H9 (cell line): ENCODE data around the gene HOXD4. TPM values are rescaled to one million over a fixed set of nuclear protein-coding genes. Genes with fewer than 3 reads are reported as not detected.

ENCODE experiments used
- DNase-seq: peaks from one replicate; pipeline ENCODE4 v3.0.0-alpha.2; 2017
- H2AFZ ChIP-seq: one replicate; pipeline ENCODE4 v1.6.1; 2013; ENCODE audit warnings: mild to moderate bottlenecking, low read length, control low read depth, moderate library complexity
- H2AK5ac ChIP-seq: 2 replicates; pipeline ENCODE4 v1.6.1; 2013; ENCODE audit warnings: low read length, control low read depth, mixed read lengths; ENCODE audit not compliant: insufficient read length
- H2BK120ac ChIP-seq: one replicate; pipeline ENCODE4 v1.6.1; 2013; ENCODE audit warnings: low read depth, mild to moderate bottlenecking, low read length, control low read depth, inconsistent platforms; ENCODE audit not compliant: poor library complexity, severe bottlenecking
- H2BK12ac ChIP-seq: 2 replicates; pipeline ENCODE4 v1.6.1; 2013; ENCODE audit warnings: low read length, control low read depth, mixed read lengths, low read depth; ENCODE audit not compliant: insufficient read length
- H2BK15ac ChIP-seq: 2 replicates; pipeline ENCODE4 v1.6.1; 2013; ENCODE audit warnings: low read depth, low read length, control low read depth
- H2BK20ac ChIP-seq: one replicate; pipeline ENCODE4 v1.6.1; 2013; ENCODE audit warnings: low read depth, mild to moderate bottlenecking, low read length, control low read depth, inconsistent platforms; ENCODE audit not compliant: poor library complexity, severe bottlenecking
- H2BK5ac ChIP-seq: 2 replicates; pipeline ENCODE4 v1.6.1; 2013; ENCODE audit warnings: low read length, control low read depth, mixed read lengths; ENCODE audit not compliant: insufficient read length
- H3K14ac ChIP-seq: 2 replicates; pipeline ENCODE4 v1.6.1; 2013; ENCODE audit warnings: low read length, control low read depth; ENCODE audit not compliant: insufficient read depth
- H3K18ac ChIP-seq: 2 replicates; pipeline ENCODE4 v1.6.1; 2013; ENCODE audit warnings: low read depth, mild to moderate bottlenecking, mixed read lengths, low read length, control low read depth; ENCODE audit not compliant: insufficient read length
- H3K23ac ChIP-seq: 2 replicates; pipeline ENCODE4 v1.6.1; 2013; ENCODE audit warnings: low read length, control low read depth, mixed read lengths, low read depth; ENCODE audit not compliant: insufficient read length
- H3K23me2 ChIP-seq: 2 replicates; pipeline ENCODE4 v1.6.1; 2013; ENCODE audit warnings: low read depth, mild to moderate bottlenecking, mixed read lengths, low read length, control low read depth; ENCODE audit not compliant: insufficient read length, poor library complexity, severe bottlenecking
- H3K27ac ChIP-seq: 2 replicates; pipeline ENCODE4 v1.5.1; 2013; ENCODE audit warnings: low read length, control low read depth, mixed read lengths, low read depth; ENCODE audit not compliant: insufficient read length
- H3K27me3 ChIP-seq: 2 replicates; pipeline ENCODE4 v1.6.1; 2013; ENCODE audit warnings: low read length, control low read depth, inconsistent platforms; ENCODE audit not compliant: insufficient read depth
- H3K4ac ChIP-seq: 2 replicates; pipeline ENCODE4 v1.6.1; 2013; ENCODE audit warnings: low read depth, mild to moderate bottlenecking, control low read depth, inconsistent platforms, low read length, moderate library complexity
- H3K4me1 ChIP-seq: 2 replicates; pipeline ENCODE4 v1.6.1; 2013; ENCODE audit warnings: low read length, control low read depth, inconsistent platforms; ENCODE audit not compliant: insufficient read depth
- H3K4me2 ChIP-seq: 2 replicates; pipeline ENCODE4 v1.6.1; 2013; ENCODE audit warnings: low read length, control low read depth, mixed read lengths; ENCODE audit not compliant: insufficient read length, insufficient read depth
- H3K56ac ChIP-seq: 2 replicates; pipeline ENCODE4 v1.6.1; 2013; ENCODE audit warnings: low read depth, mild to moderate bottlenecking, mixed read lengths, low read length, control low read depth; ENCODE audit not compliant: insufficient read length
- H3K79me1 ChIP-seq: 2 replicates; pipeline ENCODE4 v1.6.1; 2013; ENCODE audit warnings: low read depth, mild to moderate bottlenecking, moderate library complexity, low read length, control low read depth, inconsistent platforms; ENCODE audit not compliant: insufficient read depth, poor library complexity, severe bottlenecking
- H3K79me2 ChIP-seq: 2 replicates; pipeline ENCODE4 v1.6.1; 2013; ENCODE audit warnings: low read length, control low read depth, inconsistent platforms; ENCODE audit not compliant: insufficient read depth
- H3K9ac ChIP-seq: 2 replicates; pipeline ENCODE4 v1.6.1; 2013; ENCODE audit warnings: low read length, control low read depth, mixed read lengths; ENCODE audit not compliant: insufficient read length; ENCODE audit errors: extremely low read depth
- H3K9me3 ChIP-seq: one replicate; pipeline ENCODE4 v1.6.1; 2013; ENCODE audit warnings: low read depth, low read length, inconsistent platforms; ENCODE audit not compliant: control insufficient read depth
- H3T11ph ChIP-seq: one replicate; pipeline ENCODE4 v1.6.1; 2013; ENCODE audit warnings: mild to moderate bottlenecking, low read length, control low read depth, inconsistent platforms
- H4K20me1 ChIP-seq: one replicate; pipeline ENCODE4 v1.6.1; 2013; ENCODE audit not compliant: control insufficient read depth, insufficient read length, insufficient read depth
- H4K5ac ChIP-seq: 2 replicates; pipeline ENCODE4 v1.6.1; 2013; ENCODE audit warnings: low read depth, mild to moderate bottlenecking, mixed read lengths, low read length, control low read depth; ENCODE audit not compliant: insufficient read length
- H4K8ac ChIP-seq: replicated peaks from 2 replicates; pipeline ENCODE4 v1.6.1; 2013; ENCODE audit warnings: low read length, control low read depth, mixed read lengths, low read depth; ENCODE audit not compliant: insufficient read length
- H4K91ac ChIP-seq: 2 replicates; pipeline ENCODE4 v1.6.1; 2013; ENCODE audit warnings: low read depth, mild to moderate bottlenecking, moderate library complexity, mixed read lengths, low read length, control low read depth; ENCODE audit not compliant: insufficient read length
- H3K27ac Mint-ChIP-seq, 3 experiments: 2 replicates in 2 of 3; 3 replicates in 1 of 3; pipeline ENCODE4 v1.8.0; 2020 to 2021; ENCODE audit warnings: mixed read lengths in 3 of 3, mild to moderate bottlenecking in 1 of 3, moderate library complexity in 1 of 3
- H3K27me3 Mint-ChIP-seq: 2 replicates; pipeline ENCODE4 v1.8.0; 2021; ENCODE audit warnings: low read depth, mild to moderate bottlenecking, moderate library complexity, mixed read lengths
- H3K36me3 Mint-ChIP-seq, 3 experiments: 2 replicates in 2 of 3; 3 replicates in 1 of 3; pipeline ENCODE4 v1.8.0; 2020 to 2021; ENCODE audit warnings: low read depth in 3 of 3, mixed read lengths in 3 of 3; ENCODE audit not compliant: insufficient read depth in 1 of 3
- H3K4me1 Mint-ChIP-seq, 2 experiments: 2 replicates each; pipeline ENCODE4 v1.8.0; 2020; ENCODE audit warnings: mixed read lengths in 2 of 2
- H3K4me3 Mint-ChIP-seq, 2 experiments: 2 replicates in 1 of 2; 3 replicates in 1 of 2; pipeline ENCODE4 v1.8.0; 2020 to 2021; ENCODE audit warnings: mild to moderate bottlenecking in 2 of 2, mixed read lengths in 2 of 2, moderate library complexity in 1 of 2
- H3K9me3 Mint-ChIP-seq, 2 experiments: 2 replicates in 1 of 2; 3 replicates in 1 of 2; pipeline ENCODE4 v1.8.0; 2020; ENCODE audit warnings: mild to moderate bottlenecking in 2 of 2, mixed read lengths in 2 of 2, moderate library complexity in 1 of 2
- CTCF ChIP-seq: fragments of 200-600 bp; sonication (generic); conservative IDR thresholded peaks from 3 replicates; pipeline ENCODE4 v1.8.0; 2021; ENCODE audit warnings: antibody characterized with exemption, mild to moderate bottlenecking
- WGBS: extraction: QIAGEN DNeasy Blood & Tissue Kit; methylation state at CpG from one replicate; pipeline ENCODE4 v1.1.7; 2013; ENCODE audit warnings: missing lambda C conversion rate, low lambda C conversion rate, mixed read lengths; ENCODE audit not compliant: insufficient read length; ENCODE audit errors: extremely low coverage; 5-methylcytosine and 5-hydroxymethylcytosine counted together
- total RNA-seq: library from RNA; stranded (reverse); gene quantifications from 2 replicates; pipeline ENCODE4 v1.2.1, GENCODE V29; 2021

The HOXD4 gene
- total RNA-seq, 1 experiment from 2014 or later: not detected

GRCh38 chr2:176169711-176170110 lies 18.4 kb downstream of the HOXD4 start:
- Histone ChIP-seq H3K4me2 (no peak overlapping the region), H2AK5ac (no peak overlapping the region), H3K18ac (no peak overlapping the region), H4K8ac (no peak overlapping the region), H3K23me2 (no peaks in the 10 kb centered on the region), H4K20me1 (no peaks in the 10 kb centered on the region), H3K23ac (no peak overlapping the region), H2BK5ac (no peak overlapping the region), H3K27me3 (peaks cover 97% of the 10 kb centered on the region), H3K9ac (no peak overlapping the region), H4K91ac (no peak overlapping the region), H3K79me1 (no peaks in the 10 kb centered on the region), H3K56ac (no peak overlapping the region), H3K14ac (no peak overlapping the region), H4K5ac (no peak overlapping the region), H2BK120ac (no peak overlapping the region), H3K4ac (no peak overlapping the region), H3K27ac (no peak overlapping the region), H2BK15ac (no peak overlapping the region), H2AFZ (no peak overlapping the region), H2BK20ac (no peak overlapping the region), H2BK12ac (no peak overlapping the region), H3K9me3 (no peaks in the 10 kb centered on the region), H3T11ph (no peak overlapping the region), H3K4me1 (no peaks in the 10 kb centered on the region), H3K79me2 (no peaks in the 10 kb centered on the region)
- no peak for DNase-seq
- Mint-ChIP-seq H3K27ac (no peak overlapping the region), H3K27me3 (peaks cover 100% of the 10 kb centered on the region), H3K4me3 (no peak overlapping the region), H3K9me3 (peaks cover 0 to 12% of the 10 kb centered on the region in 2 experiments; a peak in 3 of 5 replicates), H3K4me1 (peaks cover 2 to 23% of the 10 kb centered on the region in 2 experiments; a peak in 3 of 4 replicates), H3K36me3 (no peaks in the 10 kb centered on the region; a peak in 1 of 7 replicates)
- WGBS: no CpG with 5 or more reads among the region's 2 CpGs
- no peak for TF ChIP-seq CTCF
